NCI-H1930 (cell line): ENCODE measurements around the gene RCN1.
"Not testable (repeated sequence)": the region's sequence is repeated elsewhere in the genome, so short reads cannot be mapped to it uniquely, and the experiment has no call there.

Experiments used
- DNase-seq, 2 experiments: peaks; one replicate each; lab custom pipeline; 2025; lab: John Stamatoyannopoulos, UW

Gene RCN1

GRCh38 chr11:32079553-32079952 is 11.3 kb upstream of the RCN1 start:
- DNase-seq: no peak

GRCh38 chr11:32080361-32080980 is 10.4 kb upstream of the RCN1 start:
- no peak for DNase-seq

GRCh38 chr11:32081129-32081641 is 9.7 kb upstream of the RCN1 start:
- no peak for DNase-seq

- no peak for DNase-seq
Measured at GRCh38 chr11:32081901-32082300, 9.0 kb upstream of the RCN1 start.

- DNase-seq: no peak
Measured at GRCh38 chr11:32082346-32082986, 8.4 kb upstream of the RCN1 start.

- DNase-seq: no peak
Measured at GRCh38 chr11:32087597-32087996, 3.3 kb upstream of the RCN1 start.

- no peak for DNase-seq
Measured at GRCh38 chr11:32088117-32088941, 2.5 kb upstream of the RCN1 start.

- no peak for DNase-seq
Measured at GRCh38 chr11:32092581-32093170, 1.8 kb downstream of the RCN1 start.

- no peak for DNase-seq
Measured at GRCh38 chr11:32094923-32095322, 4.0 kb downstream of the RCN1 start.

GRCh38 chr11:32098142-32098903 is 7.4 kb downstream of the RCN1 start:
- no peak for DNase-seq

- no peak for DNase-seq
Measured at GRCh38 chr11:32099516-32099915, 8.6 kb downstream of the RCN1 start.

- no peak for DNase-seq
Measured at GRCh38 chr11:32100495-32100894, 9.6 kb downstream of the RCN1 start.

GRCh38 chr11:32101791-32102190 is 10.9 kb downstream of the RCN1 start:
- DNase-seq: no peak

- DNase-seq: not testable (repeated sequence)
Measured at GRCh38 chr11:32103121-32103719, 12.3 kb downstream of the RCN1 start.

- no peak for DNase-seq
Measured at GRCh38 chr11:32103941-32104340, 13.1 kb downstream of the RCN1 start.

- no peak for DNase-seq
Measured at GRCh38 chr11:32105871-32106560, 15.1 kb downstream of the RCN1 start.

GRCh38 chr11:32107647-32108046 is 16.8 kb downstream of the RCN1 start:
- no peak for DNase-seq

GRCh38 chr11:32108576-32108975 is 17.7 kb downstream of the RCN1 start:
- no peak for DNase-seq

- DNase-seq: no peak
Measured at GRCh38 chr11:32109138-32109537, 18.3 kb downstream of the RCN1 start.

- DNase-seq: no peak
Measured at GRCh38 chr11:32109592-32109991, 18.7 kb downstream of the RCN1 start.

- DNase-seq: no peak
Measured at GRCh38 chr11:32110795-32111194, 19.9 kb downstream of the RCN1 start.
